GM19043 (cell line): Measurements from ENCODE around the gene ESRRG.
A peak's percentile ranks its signal among the peaks of the same experiment; 100 is the strongest.

ENCODE experiments used
- ATAC-seq: cut with Tn5 transposase; IDR thresholded peaks from one replicate; pipeline ENCODE4 v1.9.1; 2021; ENCODE audit warnings: low read depth; ENCODE audit not compliant: unreplicated experiment

Gene ESRRG

DNA sequence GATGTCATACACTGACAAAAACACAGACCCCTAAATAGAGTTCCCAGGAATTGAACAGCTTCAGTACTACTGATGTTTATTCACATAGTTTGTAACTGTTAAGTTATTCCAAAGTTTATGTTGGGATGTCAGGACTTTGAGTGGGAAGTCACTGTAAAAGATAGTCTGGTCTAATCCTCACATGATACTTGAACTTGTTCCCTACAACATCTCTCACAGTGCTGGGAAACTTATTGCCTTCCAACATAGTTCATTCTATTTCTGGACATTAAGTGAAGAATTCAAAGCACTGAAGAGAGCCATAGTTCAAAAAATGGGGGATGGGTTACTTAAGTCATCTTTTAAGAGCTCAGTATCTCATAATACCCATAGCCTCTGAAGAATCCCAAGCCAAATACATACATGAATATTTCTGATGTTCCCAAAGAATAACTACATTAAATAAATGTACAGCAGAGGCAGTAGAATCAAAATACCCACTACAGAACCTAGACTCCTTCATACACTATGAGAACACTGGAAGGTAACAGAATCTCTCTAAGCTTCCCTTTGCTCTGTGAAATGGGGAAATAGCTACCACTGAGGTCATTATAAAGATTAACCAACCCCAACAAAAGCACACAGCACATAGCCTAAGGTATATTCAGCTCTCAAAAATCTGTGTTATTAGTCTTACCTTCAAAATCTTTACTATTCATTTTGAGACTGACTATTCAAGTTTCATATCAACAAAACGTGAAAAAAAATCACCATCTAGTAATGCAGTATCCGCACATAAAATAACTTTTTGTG is 81.4 kb downstream of the ESRRG start:
- no peak for ATAC-seq

GRCh38 chr1:216640100-216640499 is 83.1 kb downstream of the ESRRG start:
- ATAC-seq, result no peak

DNA sequence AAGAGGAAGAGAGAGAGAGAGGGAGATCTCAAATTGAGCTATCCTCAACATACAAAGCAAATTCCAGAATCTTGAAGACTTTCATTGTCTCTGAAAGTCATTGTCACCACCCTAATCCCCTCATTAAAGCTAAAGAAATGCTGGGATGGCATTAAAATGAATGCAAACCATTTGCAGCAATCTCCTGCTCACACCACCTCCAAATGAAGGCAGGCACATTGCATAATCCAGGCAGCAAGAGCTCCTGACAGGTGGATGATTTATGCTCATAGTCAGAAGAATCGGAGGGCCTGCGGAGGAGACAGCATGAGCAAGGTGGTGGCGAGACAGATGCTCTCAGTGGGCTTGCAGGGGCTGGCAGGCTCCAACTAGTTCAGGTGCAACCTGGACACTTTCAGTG is 90.2 kb downstream of the ESRRG start:
- no peak for ATAC-seq

DNA sequence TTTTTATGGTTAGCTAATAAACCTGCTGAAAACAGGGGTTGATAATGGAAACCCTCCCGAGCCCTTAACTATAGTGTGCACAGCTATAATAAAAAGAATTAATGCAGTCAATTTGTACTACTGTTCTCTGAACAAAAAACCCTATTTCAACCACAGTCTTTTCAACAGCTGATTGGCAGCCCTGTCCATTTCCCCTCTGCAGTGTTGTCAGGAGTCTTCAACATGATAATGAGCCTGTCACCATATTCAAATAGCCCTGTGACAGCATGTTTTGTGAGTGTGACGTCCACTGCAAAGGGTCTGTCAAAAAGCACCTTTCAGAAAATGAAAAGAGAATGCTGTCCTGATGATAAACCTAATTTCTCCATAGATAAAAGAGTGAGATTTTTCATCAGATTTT is 92.7 kb downstream of the ESRRG start:
- no peak for ATAC-seq

DNA sequence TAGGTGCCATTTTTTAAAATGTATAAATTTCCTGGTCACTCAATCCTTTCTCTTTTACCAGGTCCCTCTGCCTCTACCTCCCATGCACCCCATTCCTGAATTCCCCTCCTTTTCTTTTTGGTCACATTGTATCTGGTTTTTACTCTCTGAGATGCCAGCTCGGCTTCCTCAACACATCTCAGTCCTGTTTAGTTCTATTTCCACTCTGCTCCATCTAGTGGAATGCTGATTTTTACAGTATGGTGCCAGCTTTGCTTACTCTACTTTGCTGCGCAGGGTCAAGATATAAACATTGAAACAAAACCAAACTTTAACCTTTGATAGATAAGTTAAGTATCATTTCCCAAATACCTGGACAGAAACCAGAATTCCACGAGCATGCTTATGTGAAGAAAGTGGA is 96.0 kb downstream of the ESRRG start:
- no peak for ATAC-seq

- no peak for ATAC-seq
These were observed 96.7 kb downstream of the ESRRG start for GRCh38 chr1:216626394-216627067.

GRCh38 chr1:216621536-216621935 is 101.7 kb downstream of the ESRRG start:
- no peak for ATAC-seq

DNA sequence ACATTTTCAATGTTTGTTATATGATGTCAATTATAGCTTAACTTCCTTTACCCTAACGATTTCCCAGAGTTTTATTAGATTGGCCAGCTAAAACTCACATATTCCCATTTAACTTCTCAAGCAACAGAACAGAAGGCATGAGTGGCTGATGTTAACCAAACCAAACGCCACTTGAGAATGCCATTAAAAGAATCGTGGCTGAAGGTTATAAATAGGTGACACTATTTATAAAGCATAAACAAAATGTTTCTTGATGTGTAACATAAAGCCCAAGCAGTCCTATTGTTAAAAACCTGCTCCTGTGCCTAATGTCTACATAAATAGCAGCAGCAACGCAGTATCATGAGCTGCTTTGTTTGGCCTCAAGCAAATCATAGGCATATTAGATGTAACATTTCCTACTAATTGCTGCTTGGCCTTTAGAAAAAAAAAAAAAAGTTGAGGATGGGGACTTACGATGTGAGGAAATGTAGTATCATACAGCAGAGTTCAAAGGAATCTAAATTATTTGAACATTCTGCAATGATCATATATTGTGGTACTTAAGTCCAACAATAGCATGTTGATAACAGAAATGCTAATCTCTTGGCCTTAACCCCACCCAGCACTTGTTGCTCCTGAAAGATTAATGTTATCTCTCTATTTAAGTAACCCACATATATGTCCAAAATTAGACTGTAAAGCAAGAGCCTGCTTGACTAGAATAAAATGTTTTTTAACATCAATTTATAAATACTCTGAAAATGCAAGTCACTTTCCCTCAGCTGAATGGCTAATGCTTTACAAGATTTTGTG is 106.0 kb downstream of the ESRRG start:
- ATAC-seq, result no peak

DNA sequence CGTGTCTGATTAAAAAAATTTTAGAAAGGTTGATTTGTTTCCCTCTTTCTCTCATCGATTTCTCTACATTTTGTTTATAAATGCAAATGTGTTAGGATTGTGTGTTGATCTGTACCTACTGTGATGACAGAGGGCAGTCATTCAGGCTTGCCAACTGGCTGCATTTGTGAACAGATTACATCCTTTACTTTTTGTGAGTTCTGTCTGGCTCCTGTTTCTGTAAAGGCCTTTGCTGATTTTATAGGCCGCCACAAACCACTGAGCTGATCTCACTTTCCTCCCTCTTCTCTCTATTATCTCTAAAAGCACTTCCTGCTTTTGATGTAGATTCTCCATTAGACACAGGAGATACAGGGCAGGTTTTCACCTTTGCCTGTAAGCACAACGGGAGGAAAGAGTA is 106.8 kb downstream of the ESRRG start:
- ATAC-seq, result no peak

DNA sequence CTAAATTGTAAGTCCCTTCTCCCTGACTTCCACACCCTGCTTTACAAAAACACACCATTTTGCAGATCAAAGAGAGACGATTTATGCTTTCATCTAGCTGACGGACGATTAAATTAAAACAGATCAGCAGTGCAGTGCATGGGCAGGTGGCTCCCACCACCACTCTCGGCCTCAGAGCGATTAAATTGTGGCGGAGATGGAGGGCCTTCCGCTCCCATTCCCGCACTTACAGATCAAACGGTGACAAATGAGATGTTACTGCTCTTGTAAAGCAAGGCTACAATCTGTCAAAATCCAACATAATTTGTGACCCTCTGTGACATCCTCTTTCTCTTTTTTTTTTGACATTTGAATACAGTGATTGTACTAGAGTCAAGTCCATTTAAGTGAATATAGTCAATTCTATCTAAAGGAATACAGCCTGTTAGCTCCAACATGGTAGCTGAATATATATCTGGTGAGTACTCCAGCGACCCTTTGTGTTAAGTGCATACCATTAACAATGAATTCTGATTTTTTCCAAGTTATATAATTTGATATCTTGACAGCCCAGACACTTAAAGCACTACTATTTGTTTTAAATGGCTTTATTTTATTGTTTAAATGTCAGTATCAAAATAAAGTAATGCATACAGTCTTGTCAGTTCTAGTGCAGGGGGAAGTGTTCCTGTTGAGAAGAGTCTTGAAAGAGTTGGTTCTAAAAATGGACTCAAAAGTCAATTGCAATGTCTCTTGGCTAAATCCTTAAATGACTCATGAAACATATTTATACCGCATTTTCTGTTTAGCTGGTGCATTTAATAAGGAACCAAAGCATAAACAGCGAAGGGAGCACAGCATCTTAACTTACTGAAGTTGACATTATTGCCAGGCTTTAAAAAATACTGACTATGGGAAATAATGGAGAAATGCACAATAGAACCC is 109.0 kb downstream of the ESRRG start:
- no peak for ATAC-seq

GRCh38 chr1:216612291-216612690 is 110.9 kb downstream of the ESRRG start:
- no peak for ATAC-seq

DNA sequence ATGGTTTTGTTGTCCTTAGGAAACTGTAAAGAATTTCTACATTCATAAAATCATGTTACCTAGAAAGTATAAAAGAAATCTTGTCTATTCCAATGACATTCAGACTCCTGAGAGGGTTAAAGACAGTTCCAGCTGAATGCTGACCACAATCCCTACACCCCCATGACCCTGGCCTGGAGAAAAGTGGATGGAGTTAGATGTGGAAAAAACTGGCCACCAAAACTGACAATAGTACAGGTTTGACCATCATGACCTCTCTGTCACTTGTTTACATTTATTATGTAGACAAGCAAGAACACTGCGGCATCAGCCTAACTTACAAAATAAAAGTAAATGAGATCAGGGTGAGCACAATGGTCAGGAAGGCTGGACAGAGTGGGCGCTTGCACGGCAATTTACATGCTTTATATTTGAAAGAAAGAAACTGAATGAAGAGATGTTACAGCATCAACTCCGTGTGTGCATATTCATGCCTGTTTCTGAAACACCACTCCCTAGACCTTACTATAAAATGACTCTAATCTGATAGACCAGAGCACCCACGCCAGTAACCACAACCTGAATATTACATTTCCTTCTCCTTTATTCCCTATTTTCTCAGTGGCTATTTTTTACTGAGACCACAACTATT is 116.0 kb downstream of the ESRRG start:
- ATAC-seq, result no peak

DNA sequence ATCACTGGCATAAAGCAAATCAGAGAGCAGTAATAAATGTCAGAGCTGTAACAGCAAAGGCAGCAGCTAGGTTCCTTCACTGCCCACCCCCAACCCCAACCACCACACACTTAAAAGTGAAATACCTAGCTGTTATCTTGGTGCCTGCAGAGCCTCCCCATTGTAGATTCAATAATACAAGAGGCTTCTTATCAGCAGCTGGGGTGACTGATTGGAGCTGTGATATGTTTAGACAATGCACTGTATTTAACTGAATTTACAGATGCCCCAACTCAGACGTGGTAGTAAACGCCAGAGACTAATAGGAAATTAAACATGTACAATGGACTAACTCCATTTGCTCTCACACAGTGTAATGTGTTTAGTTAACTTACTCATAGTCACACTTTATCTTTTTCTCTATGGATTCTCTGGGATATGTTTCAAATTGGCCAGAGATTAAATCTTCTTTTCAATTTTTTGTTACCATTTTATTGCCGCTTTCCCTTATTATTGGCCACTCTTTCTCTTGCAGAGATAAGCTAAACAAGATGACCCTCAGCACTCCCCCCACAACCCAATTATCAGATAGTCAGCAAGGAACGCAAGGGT is 117.1 kb downstream of the ESRRG start:
- ATAC-seq, result no peak

DNA sequence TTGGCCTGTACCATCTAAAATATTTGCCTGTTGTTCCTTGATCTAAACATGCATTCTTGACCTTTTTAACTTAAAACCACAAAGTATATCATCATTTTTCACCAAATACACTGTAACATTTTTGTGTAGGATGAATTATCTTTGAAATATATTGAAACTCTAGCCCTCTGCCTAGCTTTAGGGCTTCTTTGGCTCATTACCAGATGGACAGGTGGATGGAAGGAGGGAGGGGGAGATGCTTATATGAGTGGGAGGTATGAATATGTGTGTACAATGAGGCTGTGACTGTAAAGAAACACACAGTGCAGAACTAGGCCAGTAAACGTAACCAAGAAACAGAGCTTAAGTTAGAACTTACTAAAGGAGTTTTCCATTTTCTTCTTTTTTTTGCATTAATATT is 118.5 kb downstream of the ESRRG start:
- ATAC-seq, result no peak

DNA sequence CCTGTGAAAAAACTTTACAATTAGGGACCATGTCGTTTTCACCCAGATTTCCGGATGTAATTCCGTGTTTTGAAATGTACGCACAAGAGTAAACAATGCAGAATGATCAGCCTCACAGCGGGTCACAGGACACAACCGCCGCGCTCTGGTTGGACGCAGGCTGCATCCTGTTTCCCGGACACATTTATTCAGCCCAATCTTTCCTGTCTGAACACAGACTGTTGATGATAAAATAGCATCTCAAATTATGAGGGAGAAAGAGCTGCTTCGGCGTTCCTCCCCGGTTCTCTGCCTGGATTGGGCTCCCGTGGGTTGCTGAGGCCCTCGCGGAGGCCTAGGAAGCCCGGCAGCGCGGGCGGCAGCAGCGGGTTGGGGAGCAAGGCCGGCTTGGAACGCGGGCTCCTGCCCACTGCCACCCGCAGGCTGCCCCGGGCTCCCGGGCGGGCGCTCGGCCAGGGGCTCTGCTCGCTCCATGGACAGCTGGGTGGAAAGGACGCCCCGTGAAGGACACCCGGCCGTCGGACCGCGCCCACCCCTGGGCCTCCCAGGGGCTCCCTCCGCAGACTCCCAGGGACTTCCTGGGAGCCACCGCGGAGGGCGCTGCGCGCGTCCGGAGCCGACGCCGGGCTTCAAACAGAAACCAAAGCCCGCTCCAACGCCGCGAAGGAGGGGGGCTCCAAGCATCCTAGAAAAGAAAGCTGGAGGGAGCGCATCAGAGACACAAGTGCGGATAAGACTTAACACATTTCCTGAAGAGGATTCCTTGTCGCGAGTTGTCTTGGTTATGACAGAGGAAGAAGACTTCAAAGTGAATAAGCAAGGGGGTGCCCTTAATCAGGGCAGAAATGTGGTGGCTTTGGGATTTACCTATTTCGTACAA is 122.3 kb downstream of the ESRRG start:
- ATAC-seq, result peak; percentile 83

DNA sequence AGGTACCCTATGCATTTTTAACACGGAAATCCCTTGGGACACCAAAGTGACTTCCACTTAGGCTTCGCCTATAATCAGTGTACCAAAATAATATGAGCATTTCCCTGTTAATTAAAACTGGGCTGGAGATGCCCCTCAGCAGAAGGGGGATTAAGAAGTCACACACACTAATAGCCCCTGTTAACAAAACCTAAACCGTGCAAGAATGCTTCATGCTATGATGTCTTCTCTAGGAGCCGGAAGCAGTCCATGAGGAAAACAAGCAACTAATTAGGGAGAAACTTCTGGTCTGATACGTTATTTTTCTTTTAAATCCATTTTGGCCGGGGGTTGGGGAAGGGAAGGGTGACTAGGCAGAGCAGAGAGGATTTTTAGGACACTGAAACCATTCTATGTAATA is 123.4 kb downstream of the ESRRG start:
- ATAC-seq, result no peak

GRCh38 chr1:216598448-216598847 is 124.8 kb downstream of the ESRRG start:
- no peak for ATAC-seq

GRCh38 chr1:216596281-216596862 is 126.9 kb downstream of the ESRRG start:
- no peak for ATAC-seq
